Gastroesophageal sphincter (tissue), 3 donors: Measurements from ENCODE around the gene RBM17.

Source experiments
- CTCF ChIP-seq, 4 experiments: fragments of 200-600 bp in 2 of 4; fragments of 450-650 bp in 2 of 4; sonication (generic) in 1 of 4; IDR thresholded peaks; one replicate each; pipeline ENCODE4 v1.5.1; 2017 to 2019; ENCODE audit warnings: antibody characterized with exemption in 4 of 4, mild to moderate bottlenecking in 2 of 4, moderate library complexity in 2 of 4
- EP300 ChIP-seq: sonication (generic); formaldehyde crosslinking; IDR thresholded peaks from one replicate; pipeline ENCODE4 v1.6.1; 2017; ENCODE audit warnings: antibody characterized with exemption, mild to moderate bottlenecking
- POLR2A ChIP-seq, 2 donors: fragments of 450-650 bp; IDR thresholded peaks; one replicate each; pipeline ENCODE4 v1.6.1; 2017; ENCODE audit warnings: antibody characterized with exemption in 2 of 2, mild to moderate bottlenecking in 2 of 2, moderate library complexity in 1 of 2
- POLR2AphosphoS5 ChIP-seq: sonication (generic); formaldehyde crosslinking; IDR thresholded peaks from one replicate; pipeline ENCODE4 v1.6.1; 2017; ENCODE audit warnings: antibody characterized with exemption

GRCh38 chr10:6102128-6102527 lies 13.3 kb downstream of the RBM17 start:
- TF ChIP-seq CTCF (IDR thresholded peaks at IDR 0.05) (no peak), POLR2A (IDR thresholded peaks at IDR 0.05) (no peak), EP300 (no peak), POLR2AphosphoS5 (no peak)
